Kidney epithelial cell (primary cell): ENCODE measurements around the gene EXTL2. TPM values are rescaled to one million over a fixed set of nuclear protein-coding genes. Genes with fewer than 3 reads are reported as not detected.

Experiments used
- DNase-seq: peaks from one replicate; pipeline ENCODE4 v3.0.0-alpha.2; 2010; ENCODE audit warnings: low read depth
- H3K27me3 ChIP-seq: 2 replicates; pipeline ENCODE4 v1.6.0; 2011; ENCODE audit warnings: low read length; ENCODE audit not compliant: control insufficient read depth, insufficient read depth
- H3K36me3 ChIP-seq: 2 replicates; pipeline ENCODE4 v1.5.1; 2011; ENCODE audit warnings: low read length; ENCODE audit not compliant: control insufficient read depth, insufficient read depth
- H3K4me3 ChIP-seq: 2 replicates; pipeline ENCODE4 v1.5.1; 2011; ENCODE audit warnings: low read depth, mild to moderate bottlenecking, control low read depth, low read length
- total RNA-seq: library from RNA; depleted of rRNA; stranded (reverse); fragments of >200 nt; gene quantifications from 2 replicates; pipeline ENCODE4 v1.2.3, GENCODE V29; 2015
- TF ChIP-seq, protein P1 (sequence below): IDR thresholded peaks from 2 replicates; pipeline ENCODE4 v1.5.1; 2011; ENCODE audit warnings: mild to moderate bottlenecking, moderate library complexity, low read length, control low read depth, inconsistent platforms; ENCODE audit not compliant: insufficient read depth, poor library complexity, severe bottlenecking

EXTL2 gene, protein sequence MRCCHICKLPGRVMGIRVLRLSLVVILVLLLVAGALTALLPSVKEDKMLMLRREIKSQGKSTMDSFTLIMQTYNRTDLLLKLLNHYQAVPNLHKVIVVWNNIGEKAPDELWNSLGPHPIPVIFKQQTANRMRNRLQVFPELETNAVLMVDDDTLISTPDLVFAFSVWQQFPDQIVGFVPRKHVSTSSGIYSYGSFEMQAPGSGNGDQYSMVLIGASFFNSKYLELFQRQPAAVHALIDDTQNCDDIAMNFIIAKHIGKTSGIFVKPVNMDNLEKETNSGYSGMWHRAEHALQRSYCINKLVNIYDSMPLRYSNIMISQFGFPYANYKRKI
- total RNA-seq: 10.2 and 10.7 TPM in 2 replicates

DNA sequence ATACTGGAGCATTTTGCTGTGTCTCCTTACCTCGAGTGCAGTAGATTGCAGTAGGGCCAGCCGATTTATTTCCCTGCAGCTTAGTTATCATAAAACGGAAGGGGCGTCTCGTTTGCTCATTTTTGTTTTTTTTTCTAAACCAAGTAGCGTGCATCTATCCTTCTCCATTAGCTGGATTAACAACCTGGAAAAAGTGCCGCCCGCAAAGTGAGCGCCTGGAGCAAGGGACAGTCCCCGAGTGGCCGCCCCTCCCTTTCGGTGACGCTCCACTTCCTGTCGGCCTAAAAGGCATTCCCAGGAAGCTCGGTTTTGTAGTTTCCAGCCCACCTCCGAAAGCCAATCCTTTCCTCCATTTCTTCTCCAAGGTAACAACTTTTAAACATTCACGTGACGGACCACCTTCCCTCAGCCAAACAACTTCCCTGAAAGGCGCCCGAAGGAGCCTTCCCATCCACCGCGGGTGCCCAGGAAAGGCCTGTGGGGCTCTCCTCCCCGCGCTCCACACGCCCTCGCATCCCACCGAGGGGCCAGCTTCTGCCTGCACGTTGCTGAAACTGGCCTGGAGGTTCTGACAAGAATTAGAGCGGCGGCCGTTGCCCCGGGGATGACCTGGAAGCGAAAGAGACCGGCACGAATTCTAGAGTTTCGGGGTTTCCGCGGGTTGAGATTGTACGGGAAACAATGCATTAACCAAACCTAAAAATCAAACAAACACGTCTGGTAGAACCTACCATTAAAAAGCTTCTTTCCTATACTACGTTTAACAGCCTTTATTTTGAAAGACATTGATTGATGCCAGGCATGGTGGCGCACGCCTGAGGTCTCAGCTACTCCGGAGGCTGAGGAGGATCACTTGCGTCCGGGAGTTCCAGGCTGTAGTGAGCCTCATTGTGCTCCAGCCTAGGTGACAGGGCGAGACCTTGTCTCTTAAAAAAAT is at the start of gene EXTL2:
EXTL2 (minus strand) TSS at position 240 of the 937 bp plus-strand sequence. CDS start 6,085 bp downstream, outside the sequence.
- DNase-seq: peak; percentile 77
- Histone ChIP-seq H3K27me3 (no peaks in the 10 kb centered on the region), H3K36me3 (no peaks in the 10 kb centered on the region), H3K4me3 (peak within 1 kb of the TSS; percentile 86)
- TF ChIP-seq, protein P1, sequence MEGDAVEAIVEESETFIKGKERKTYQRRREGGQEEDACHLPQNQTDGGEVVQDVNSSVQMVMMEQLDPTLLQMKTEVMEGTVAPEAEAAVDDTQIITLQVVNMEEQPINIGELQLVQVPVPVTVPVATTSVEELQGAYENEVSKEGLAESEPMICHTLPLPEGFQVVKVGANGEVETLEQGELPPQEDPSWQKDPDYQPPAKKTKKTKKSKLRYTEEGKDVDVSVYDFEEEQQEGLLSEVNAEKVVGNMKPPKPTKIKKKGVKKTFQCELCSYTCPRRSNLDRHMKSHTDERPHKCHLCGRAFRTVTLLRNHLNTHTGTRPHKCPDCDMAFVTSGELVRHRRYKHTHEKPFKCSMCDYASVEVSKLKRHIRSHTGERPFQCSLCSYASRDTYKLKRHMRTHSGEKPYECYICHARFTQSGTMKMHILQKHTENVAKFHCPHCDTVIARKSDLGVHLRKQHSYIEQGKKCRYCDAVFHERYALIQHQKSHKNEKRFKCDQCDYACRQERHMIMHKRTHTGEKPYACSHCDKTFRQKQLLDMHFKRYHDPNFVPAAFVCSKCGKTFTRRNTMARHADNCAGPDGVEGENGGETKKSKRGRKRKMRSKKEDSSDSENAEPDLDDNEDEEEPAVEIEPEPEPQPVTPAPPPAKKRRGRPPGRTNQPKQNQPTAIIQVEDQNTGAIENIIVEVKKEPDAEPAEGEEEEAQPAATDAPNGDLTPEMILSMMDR: no peak

DNA sequence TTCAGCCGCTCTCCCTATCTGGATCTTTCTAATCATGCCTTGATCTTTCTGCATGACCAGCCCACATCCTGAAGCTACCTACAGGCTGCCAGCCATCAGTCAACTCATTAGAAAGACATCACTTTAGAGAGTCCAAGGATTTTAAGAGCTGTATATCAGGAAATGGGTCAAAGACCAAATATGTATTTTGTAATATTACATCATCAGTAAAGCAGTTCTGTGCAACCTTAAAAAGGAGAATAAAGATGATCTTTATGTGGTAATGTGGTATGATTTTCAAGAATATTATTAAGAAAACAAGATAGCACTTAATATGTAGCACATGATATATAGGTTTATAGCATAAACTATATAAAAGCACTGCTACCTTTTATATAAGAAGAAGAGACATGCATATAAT is 48.9 kb upstream of the EXTL2 start:
- Histone ChIP-seq H3K36me3 (no peaks in the 10 kb centered on the region), H3K4me3 (no peak overlapping the region), H3K27me3 (no peaks in the 10 kb centered on the region)
- TF ChIP-seq, protein P1: no peak
- DNase-seq: no peak

DNA sequence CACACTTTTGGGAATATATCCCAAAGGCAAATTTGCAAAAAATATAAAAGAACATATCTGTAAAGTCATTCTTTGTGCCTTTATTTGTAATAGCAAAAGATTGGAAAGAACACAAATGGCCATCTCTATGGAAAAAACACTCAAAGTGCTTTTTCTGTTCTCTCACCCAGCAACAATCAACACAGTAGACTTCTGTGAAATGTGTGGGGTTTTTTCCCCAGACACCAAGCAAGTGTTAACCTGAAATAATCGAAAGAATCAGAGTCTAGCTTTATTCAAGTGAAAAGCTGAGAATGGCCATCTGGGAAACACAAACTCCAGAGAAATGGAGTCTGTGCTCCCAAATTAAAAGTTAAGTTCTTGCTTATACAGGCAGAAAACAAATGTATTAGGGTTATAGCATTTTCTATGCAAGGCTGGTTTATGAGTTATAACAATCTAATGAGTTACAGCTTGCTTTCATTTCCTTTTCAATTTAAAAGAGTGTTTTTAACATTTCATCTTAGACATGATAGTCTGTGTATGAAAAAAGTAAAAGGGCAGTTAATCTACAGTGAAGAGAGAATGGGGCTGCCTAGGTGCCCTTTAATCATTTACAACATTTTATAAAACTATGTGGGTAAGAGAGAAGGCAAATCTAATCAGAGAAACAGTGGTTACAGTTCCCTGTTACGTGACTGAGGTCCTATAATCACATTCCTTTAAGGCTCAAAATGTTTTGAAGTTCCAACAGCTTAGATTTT is 47.8 kb upstream of the EXTL2 start:
- H3K27me3 ChIP-seq: no peaks in the 10 kb centered on the region
- DNase-seq: no peak
- TF ChIP-seq, protein P1: no peak
- no peak overlapping the region for H3K4me3 ChIP-seq
- no peaks in the 10 kb centered on the region for H3K36me3 ChIP-seq

DNA sequence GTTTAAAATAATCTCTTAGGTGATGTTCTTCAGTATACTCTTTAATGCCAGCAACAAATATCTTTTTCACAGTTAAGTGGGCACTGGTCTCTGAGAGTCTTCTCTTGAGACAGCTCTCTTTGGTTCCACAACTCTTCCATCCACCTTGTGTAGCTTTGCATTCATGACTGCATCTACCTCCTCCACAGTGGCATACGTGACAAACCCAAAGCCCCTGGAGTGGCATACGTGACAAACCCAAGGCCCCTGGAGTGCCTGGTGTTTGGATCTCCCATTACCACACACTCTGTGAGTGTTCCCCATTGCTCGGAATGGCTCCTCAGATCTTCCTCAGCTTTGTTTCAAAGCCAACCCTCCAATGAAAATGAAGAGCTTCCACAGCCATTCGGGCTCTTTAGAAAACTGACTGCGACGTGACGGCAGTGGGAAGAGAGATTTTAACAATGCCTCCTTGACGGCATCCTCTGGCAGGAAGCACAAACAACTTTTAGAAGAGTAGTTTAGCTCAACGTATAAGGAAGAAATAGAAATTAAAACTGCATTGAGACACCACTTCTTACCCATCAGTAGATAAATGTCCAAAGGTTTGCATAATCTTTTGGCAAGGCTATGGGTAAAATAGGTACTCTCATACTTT is 47.1 kb upstream of the EXTL2 start:
- no peak for DNase-seq
- Histone ChIP-seq H3K4me3 (no peak overlapping the region), H3K27me3 (no peaks in the 10 kb centered on the region), H3K36me3 (no peaks in the 10 kb centered on the region)
- TF ChIP-seq, protein P1: no peak

DNA sequence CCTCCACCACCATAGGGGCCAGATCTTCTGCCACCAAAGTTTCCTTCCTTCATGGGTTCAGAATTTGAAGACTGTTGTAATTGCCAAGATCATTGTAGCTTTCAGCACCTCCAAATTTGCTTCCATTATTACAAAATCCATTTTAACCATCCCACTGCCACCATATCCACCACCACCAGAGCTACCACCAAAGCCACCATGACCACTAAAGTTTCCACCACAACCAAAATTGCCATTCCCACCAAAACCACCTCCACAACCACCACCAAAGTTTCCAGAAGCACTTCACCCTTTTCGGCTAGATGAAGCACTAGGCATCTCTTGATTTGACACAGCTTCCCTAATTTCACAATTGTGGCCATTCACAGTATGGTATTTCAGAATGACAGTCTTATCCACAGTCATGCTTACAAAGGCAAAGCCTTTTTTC is 46.5 kb upstream of the EXTL2 start:
- TF ChIP-seq, protein P1: no peak
- Histone ChIP-seq H3K36me3 (no peaks in the 10 kb centered on the region), H3K4me3 (no peak overlapping the region), H3K27me3 (no peaks in the 10 kb centered on the region)
- DNase-seq: no peak
